Measurements from ENCODE around the gene CTCF. TPM values are rescaled to one million over a fixed set of nuclear protein-coding genes. Genes with fewer than 3 reads are reported as not detected.

Gene CTCF
- total and polyA plus RNA-seq, 2 experiments from 2014 or later: 35.5 to 46.0 TPM

- Histone ChIP-seq H3K36me3 (replicated peaks; ENCODE audit: insufficient read depth, low read depth) (no peaks in the 10 kb centered on the region), H3K4me3 (no peak overlapping the region), H3K4me1 (ENCODE audit: insufficient read depth) (peaks cover 11% of the 10 kb centered on the region), H2AFZ (no peak overlapping the region), H3K27me3 (peaks cover 20% of the 10 kb centered on the region), H3K9me3 (ENCODE audit: low read depth) (no peaks in the 10 kb centered on the region), H3K79me2 (peaks cover 7% of the 10 kb centered on the region), H3K4me2 (no peak overlapping the region), H4K20me1 (ENCODE audit: insufficient read depth, poor library complexity, severe bottlenecking) (no peaks in the 10 kb centered on the region), H3K27ac (no peak overlapping the region), H3K9me2 (replicated peaks; ENCODE audit: insufficient read depth) (no peaks in the 10 kb centered on the region)
- no peak for TF ChIP-seq EZH2 (IDR thresholded peaks at IDR 0.05; ENCODE audit: borderline replicate concordance)
- TF ChIP-seq EZH2phosphoT487 (IDR thresholded peaks at IDR 0.05; ENCODE audit: low read depth, severe bottlenecking, unreplicated experiment): no peak
- TF ChIP-seq CTCF (IDR thresholded peaks at IDR 0.05; ENCODE audit: poor library complexity): no peak
- 99% methylated on average over 18 of the region's 18 CpGs for WGBS (ENCODE audit: low lambda C conversion rate, missing lambda C conversion rate)
- no peak for DNase-seq (ENCODE audit: low spot score)
Observed at GRCh38 chr16:67657751-67658518, 95.6 kb downstream of the CTCF start.

- TF ChIP-seq EZH2phosphoT487 (IDR thresholded peaks at IDR 0.05; ENCODE audit: low read depth, severe bottlenecking, unreplicated experiment) (no peak), CTCF (IDR thresholded peaks at IDR 0.05; ENCODE audit: poor library complexity) (no peak), EZH2 (IDR thresholded peaks at IDR 0.05; ENCODE audit: borderline replicate concordance) (no peak)
- H3K79me2 ChIP-seq: peaks cover 7% of the 10 kb centered on the region
- no peaks in the 10 kb centered on the region for H4K20me1 ChIP-seq (ENCODE audit: insufficient read depth, poor library complexity, severe bottlenecking)
- no peaks in the 10 kb centered on the region for H3K36me3 ChIP-seq (replicated peaks; ENCODE audit: insufficient read depth, low read depth)
- no peaks in the 10 kb centered on the region for H3K9me3 ChIP-seq (ENCODE audit: low read depth)
- peak overlapping the region; percentile 74 for H3K4me3 ChIP-seq
- H3K9me2 ChIP-seq (replicated peaks; ENCODE audit: insufficient read depth): no peaks in the 10 kb centered on the region
- peak overlapping the region; percentile 90 for H3K27ac ChIP-seq
- DNase-seq (ENCODE audit: low spot score): no peak
- H3K27me3 ChIP-seq: peaks cover 10% of the 10 kb centered on the region
- H3K4me1 ChIP-seq (ENCODE audit: insufficient read depth): peaks cover 4% of the 10 kb centered on the region
- H2AFZ ChIP-seq: peak overlapping the region; percentile 63
- peak overlapping the region; percentile 86 for H3K4me2 ChIP-seq
- 52% methylated on average over 18 of the region's 21 CpGs for WGBS (ENCODE audit: low lambda C conversion rate, missing lambda C conversion rate)
Observed at GRCh38 chr16:67658849-67659674, 96.7 kb downstream of the CTCF start.

- 1% methylated on average over 68 of the region's 83 CpGs for WGBS (ENCODE audit: low lambda C conversion rate, missing lambda C conversion rate)
- H3K4me1 ChIP-seq (ENCODE audit: insufficient read depth): peaks cover 4% of the 10 kb centered on the region
Observed at GRCh38 chr16:67659675-67660563, 97.6 kb downstream of the CTCF start, which contains the start of gene ACD. Gene ACD, minus strand, starts transcription at chr16:67660260. Its CDS starts 40 bp downstream, at chr16:67660220.

More at GRCh38 chr16:67659675-67660563, 97.6 kb downstream of the CTCF start, which contains the start of gene ACD:
- DNase-seq (ENCODE audit: low spot score): peak; percentile 96
- H3K27ac ChIP-seq: peak within 1 kb of the TSS; percentile 90
- H3K9me2 ChIP-seq (replicated peaks; ENCODE audit: insufficient read depth): no peaks in the 10 kb centered on the region
- no peaks in the 10 kb centered on the region for H3K36me3 ChIP-seq (replicated peaks; ENCODE audit: insufficient read depth, low read depth)
- TF ChIP-seq EZH2phosphoT487 (IDR thresholded peaks at IDR 0.05; ENCODE audit: low read depth, severe bottlenecking, unreplicated experiment) (no peak), CTCF (IDR thresholded peaks at IDR 0.05; ENCODE audit: poor library complexity) (no peak), EZH2 (IDR thresholded peaks at IDR 0.05; ENCODE audit: borderline replicate concordance) (no peak)
- peak within 1 kb of the TSS; percentile 74 for H3K4me3 ChIP-seq
- H3K27me3 ChIP-seq: peaks cover 2% of the 10 kb centered on the region
- no peaks in the 10 kb centered on the region for H4K20me1 ChIP-seq (ENCODE audit: insufficient read depth, poor library complexity, severe bottlenecking)
- H3K79me2 ChIP-seq: peaks cover 7% of the 10 kb centered on the region
- peak within 1 kb of the TSS; percentile 88 for H2AFZ ChIP-seq
- no peaks in the 10 kb centered on the region for H3K9me3 ChIP-seq (ENCODE audit: low read depth)
- H3K4me2 ChIP-seq: peak within 1 kb of the TSS; percentile 86
